Natural killer cell (primary cell): ENCODE results near the gene TBC1D24. TPM values are rescaled to one million over a fixed set of nuclear protein-coding genes. Genes with fewer than 3 reads are reported as not detected.

Source experiments
- ATAC-seq, 3 donors: fragments of 150-1000 bp in 2 of 3; fragments of 200-7000 bp in 1 of 3; cut with Tn5 transposase; 1 replicate in 1 of 3; 2 replicates in 2 of 3; pipeline ENCODE4 v1.10.0; 2021; ENCODE audit warnings: mild to moderate bottlenecking in 2 of 3, moderate library complexity in 2 of 3
- DNase-seq, 2 donors: peaks; one replicate each; pipeline versions ENCODE4 v3.0.0 to v3.0.0-alpha.2; 2013 to 2021; ENCODE audit warnings: mixed read lengths in 1 of 2
- H3K27ac ChIP-seq: one replicate; pipeline ENCODE4 v1.5.1; 2013; ENCODE audit warnings: mild to moderate bottlenecking, low read length
- H3K27me3 ChIP-seq: one replicate; pipeline ENCODE4 v1.6.1; 2013; ENCODE audit warnings: low read length; ENCODE audit not compliant: control insufficient read depth, insufficient read depth
- H3K36me3 ChIP-seq: one replicate; pipeline ENCODE4 v1.6.1; 2013; ENCODE audit warnings: low read length; ENCODE audit not compliant: control insufficient read depth, insufficient read depth
- H3K4me1 ChIP-seq: one replicate; pipeline ENCODE4 v1.6.1; 2013; ENCODE audit warnings: low read length; ENCODE audit not compliant: control insufficient read depth, insufficient read depth
- H3K4me3 ChIP-seq: one replicate; pipeline ENCODE4 v1.5.1; 2013; ENCODE audit warnings: low read length
- H3K9me3 ChIP-seq: one replicate; pipeline ENCODE4 v1.6.1; 2013; ENCODE audit warnings: low read length; ENCODE audit not compliant: control insufficient read depth, insufficient read depth
- H3K27ac Mint-ChIP-seq, 2 donors: one replicate each; pipeline ENCODE4 v1.8.0; 2022; ENCODE audit warnings: mild to moderate bottlenecking in 2 of 2, mixed read lengths in 2 of 2, moderate library complexity in 1 of 2
- H3K27me3 Mint-ChIP-seq, 2 donors: one replicate each; pipeline ENCODE4 v1.8.0; 2022; ENCODE audit warnings: low read depth in 2 of 2, mixed read lengths in 2 of 2
- H3K36me3 Mint-ChIP-seq: one replicate; pipeline ENCODE4 v1.8.0; 2022; ENCODE audit warnings: mixed read lengths
- H3K4me1 Mint-ChIP-seq, 2 donors: one replicate each; pipeline ENCODE4 v1.8.0; 2022; ENCODE audit warnings: mixed read lengths in 2 of 2
- H3K4me3 Mint-ChIP-seq: one replicate; pipeline ENCODE4 v1.8.0; 2022; ENCODE audit warnings: mild to moderate bottlenecking, moderate library complexity, mixed read lengths
- H3K9me3 Mint-ChIP-seq, 2 donors: one replicate each; pipeline ENCODE4 v1.8.0; 2022; ENCODE audit warnings: mixed read lengths in 2 of 2
- WGBS: methylation state at CpG from one replicate; pipeline ENCODE4 v1.1.7; 2013; ENCODE audit warnings: missing lambda C conversion rate; ENCODE audit not compliant: insufficient coverage; 5-methylcytosine and 5-hydroxymethylcytosine counted together
- intact Hi-C: fragments of 100-400 bp; cut with micrococcal nuclease; formaldehyde crosslinking; loops from one replicate; pipeline ENCODE4 v1.14.2; 2022
- total RNA-seq, 4 donors: library from RNA; stranded (reverse); fragments of 120-200 nt in 1 of 4; gene quantifications; one replicate each; pipeline versions ENCODE4 v1.2.3 to v1.2.4, GENCODE V29; 2013 to 2022
- TF ChIP-seq, protein P1 (sequence below): fragments of 200-600 bp; IDR thresholded peaks from one replicate; pipeline ENCODE4 v1.8.0; 2022; ENCODE audit warnings: antibody characterized with exemption

Gene TBC1D24
- total RNA-seq, 3 donors from 2014 or later (not counting 1 experiment from before 2014, with no cell fraction given) = 7.2 to 13.0 (median 10.9) TPM

DNA sequence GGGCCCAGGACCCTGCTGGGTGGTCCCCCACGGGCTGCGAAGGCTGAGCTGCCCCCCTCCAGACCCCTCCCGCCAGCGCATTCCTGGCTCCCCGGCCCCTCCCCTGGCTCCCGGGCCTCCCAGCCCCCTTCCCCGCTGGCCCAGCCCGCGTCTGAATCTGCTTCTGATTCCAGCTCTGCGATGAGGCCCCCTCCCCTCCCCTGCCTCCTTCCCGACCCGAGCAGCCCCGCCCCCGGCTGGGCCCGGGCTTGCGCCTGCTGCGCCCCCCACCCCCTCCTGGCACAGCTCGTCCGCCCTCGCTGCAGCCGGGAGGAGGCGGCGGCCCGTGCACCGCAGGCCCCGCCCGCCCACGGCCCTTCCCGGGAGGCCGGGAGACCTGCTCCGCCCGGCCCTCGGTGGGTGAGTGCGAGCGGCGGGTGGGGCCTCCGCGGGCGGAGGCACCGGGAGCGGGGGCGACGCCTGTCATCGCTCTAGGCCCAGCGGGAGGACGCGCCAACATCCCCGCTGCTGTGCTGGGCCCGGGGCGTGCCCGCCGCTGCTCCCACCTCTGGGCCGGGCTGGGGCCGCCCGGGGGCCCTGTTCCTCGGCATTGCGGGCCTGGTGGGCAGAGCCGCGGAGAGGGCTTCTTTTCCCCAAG lies 3.8 kb upstream of the TBC1D24 start, which contains the start of gene NTN3:
TSS of gene NTN3 (plus strand) at position 282 of the 637 bp plus-strand sequence. CDS start 405 bp downstream, outside the sequence.
- peak in 1 of 2 donors; percentile 36 for DNase-seq
- no peaks in the 10 kb centered on the region for H3K9me3 ChIP-seq
- TF ChIP-seq, protein P1, sequence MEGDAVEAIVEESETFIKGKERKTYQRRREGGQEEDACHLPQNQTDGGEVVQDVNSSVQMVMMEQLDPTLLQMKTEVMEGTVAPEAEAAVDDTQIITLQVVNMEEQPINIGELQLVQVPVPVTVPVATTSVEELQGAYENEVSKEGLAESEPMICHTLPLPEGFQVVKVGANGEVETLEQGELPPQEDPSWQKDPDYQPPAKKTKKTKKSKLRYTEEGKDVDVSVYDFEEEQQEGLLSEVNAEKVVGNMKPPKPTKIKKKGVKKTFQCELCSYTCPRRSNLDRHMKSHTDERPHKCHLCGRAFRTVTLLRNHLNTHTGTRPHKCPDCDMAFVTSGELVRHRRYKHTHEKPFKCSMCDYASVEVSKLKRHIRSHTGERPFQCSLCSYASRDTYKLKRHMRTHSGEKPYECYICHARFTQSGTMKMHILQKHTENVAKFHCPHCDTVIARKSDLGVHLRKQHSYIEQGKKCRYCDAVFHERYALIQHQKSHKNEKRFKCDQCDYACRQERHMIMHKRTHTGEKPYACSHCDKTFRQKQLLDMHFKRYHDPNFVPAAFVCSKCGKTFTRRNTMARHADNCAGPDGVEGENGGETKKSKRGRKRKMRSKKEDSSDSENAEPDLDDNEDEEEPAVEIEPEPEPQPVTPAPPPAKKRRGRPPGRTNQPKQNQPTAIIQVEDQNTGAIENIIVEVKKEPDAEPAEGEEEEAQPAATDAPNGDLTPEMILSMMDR = no peak
- Mint-ChIP-seq H3K36me3 (no peaks in the 10 kb centered on the region), H3K4me1 (peaks cover 3 to 24% of the 10 kb centered on the region in 2 donors), H3K4me3 (no peak within 1 kb of the TSS), H3K9me3 (no peaks in the 10 kb centered on the region), H3K27me3 (peaks cover 12 to 20% of the 10 kb centered on the region in 2 donors), H3K27ac (no peak within 1 kb of the TSS)
- intact Hi-C loops = no loop called here
- no peak within 1 kb of the TSS for H3K27ac ChIP-seq
- WGBS = under 1% methylated on average over 57 of the region's 59 CpGs
- H3K4me1 ChIP-seq = peaks cover 47% of the 10 kb centered on the region
- H3K27me3 ChIP-seq = peaks cover 41% of the 10 kb centered on the region
- ATAC-seq = no peak
- H3K4me3 ChIP-seq = no peak within 1 kb of the TSS
- H3K36me3 ChIP-seq = no peaks in the 10 kb centered on the region

DNA sequence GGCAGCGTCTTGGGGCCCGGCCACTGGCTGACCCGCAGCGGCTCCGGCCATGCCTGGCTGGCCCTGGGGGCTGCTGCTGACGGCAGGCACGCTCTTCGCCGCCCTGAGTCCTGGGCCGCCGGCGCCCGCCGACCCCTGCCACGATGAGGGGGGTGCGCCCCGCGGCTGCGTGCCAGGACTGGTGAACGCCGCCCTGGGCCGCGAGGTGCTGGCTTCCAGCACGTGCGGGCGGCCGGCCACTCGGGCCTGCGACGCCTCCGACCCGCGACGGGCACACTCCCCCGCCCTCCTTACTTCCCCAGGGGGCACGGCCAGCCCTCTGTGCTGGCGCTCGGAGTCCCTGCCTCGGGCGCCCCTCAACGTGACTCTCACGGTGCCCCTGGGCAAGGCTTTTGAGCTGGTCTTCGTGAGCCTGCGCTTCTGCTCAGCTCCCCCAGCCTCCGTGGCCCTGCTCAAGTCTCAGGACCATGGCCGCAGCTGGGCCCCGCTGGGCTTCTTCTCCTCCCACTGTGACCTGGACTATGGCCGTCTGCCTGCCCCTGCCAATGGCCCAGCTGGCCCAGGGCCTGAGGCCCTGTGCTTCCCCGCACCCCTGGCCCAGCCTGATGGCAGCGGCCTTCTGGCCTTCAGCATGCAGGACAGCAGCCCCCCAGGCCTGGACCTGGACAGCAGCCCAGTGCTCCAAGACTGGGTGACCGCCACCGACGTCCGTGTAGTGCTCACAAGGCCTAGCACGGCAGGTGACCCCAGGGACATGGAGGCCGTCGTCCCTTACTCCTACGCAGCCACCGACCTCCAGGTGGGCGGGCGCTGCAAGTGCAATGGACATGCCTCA lies 3.1 kb upstream of the TBC1D24 start:
- Histone ChIP-seq H3K4me3 (no peak overlapping the region), H3K27ac (no peak overlapping the region), H3K36me3 (no peaks in the 10 kb centered on the region), H3K9me3 (no peaks in the 10 kb centered on the region), H3K27me3 (peaks cover 41% of the 10 kb centered on the region), H3K4me1 (peaks cover 48% of the 10 kb centered on the region)
- H3K27me3 Mint-ChIP-seq = peaks cover 12 to 20% of the 10 kb centered on the region in 2 donors
- no peak overlapping the region for H3K27ac Mint-ChIP-seq
- H3K4me1 Mint-ChIP-seq = peaks cover 11 to 24% of the 10 kb centered on the region in 2 donors
- 35% methylated on average over 61 of the region's 61 CpGs for WGBS
- intact Hi-C loops = no loop called here
- no peak overlapping the region for H3K4me3 Mint-ChIP-seq
- H3K9me3 Mint-ChIP-seq = no peaks in the 10 kb centered on the region
- H3K36me3 Mint-ChIP-seq = no peaks in the 10 kb centered on the region
- no peak for DNase-seq
- TF ChIP-seq, protein P1 = no peak
- no peak for ATAC-seq

DNA sequence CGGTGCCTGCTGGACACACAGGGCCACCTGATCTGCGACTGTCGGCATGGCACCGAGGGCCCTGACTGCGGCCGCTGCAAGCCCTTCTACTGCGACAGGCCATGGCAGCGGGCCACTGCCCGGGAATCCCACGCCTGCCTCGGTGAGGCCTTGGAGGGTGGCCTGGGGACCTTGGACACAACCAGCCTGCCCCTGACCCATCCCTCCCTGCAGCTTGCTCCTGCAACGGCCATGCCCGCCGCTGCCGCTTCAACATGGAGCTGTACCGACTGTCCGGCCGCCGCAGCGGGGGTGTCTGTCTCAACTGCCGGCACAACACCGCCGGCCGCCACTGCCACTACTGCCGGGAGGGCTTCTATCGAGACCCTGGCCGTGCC lies 2.5 kb upstream of the TBC1D24 start:
- H3K9me3 ChIP-seq = no peaks in the 10 kb centered on the region
- no peak overlapping the region for H3K27ac ChIP-seq
- H3K4me3 ChIP-seq = no peak overlapping the region
- Mint-ChIP-seq H3K27ac (no peak overlapping the region), H3K4me1 (peaks cover 12 to 21% of the 10 kb centered on the region in 2 donors), H3K27me3 (peaks cover 12 to 20% of the 10 kb centered on the region in 2 donors), H3K4me3 (no peak overlapping the region), H3K36me3 (no peaks in the 10 kb centered on the region), H3K9me3 (no peaks in the 10 kb centered on the region)
- peaks cover 42% of the 10 kb centered on the region for H3K4me1 ChIP-seq
- intact Hi-C loops = no loop called here
- TF ChIP-seq, protein P1 = no peak
- DNase-seq (no peak), ATAC-seq (no peak)
- no peaks in the 10 kb centered on the region for H3K36me3 ChIP-seq
- WGBS = 96% methylated on average over 27 of the region's 27 CpGs
- H3K27me3 ChIP-seq = peaks cover 39% of the 10 kb centered on the region
